ENCODE measurements around the gene NPC2.

Gene NPC2

DNA sequence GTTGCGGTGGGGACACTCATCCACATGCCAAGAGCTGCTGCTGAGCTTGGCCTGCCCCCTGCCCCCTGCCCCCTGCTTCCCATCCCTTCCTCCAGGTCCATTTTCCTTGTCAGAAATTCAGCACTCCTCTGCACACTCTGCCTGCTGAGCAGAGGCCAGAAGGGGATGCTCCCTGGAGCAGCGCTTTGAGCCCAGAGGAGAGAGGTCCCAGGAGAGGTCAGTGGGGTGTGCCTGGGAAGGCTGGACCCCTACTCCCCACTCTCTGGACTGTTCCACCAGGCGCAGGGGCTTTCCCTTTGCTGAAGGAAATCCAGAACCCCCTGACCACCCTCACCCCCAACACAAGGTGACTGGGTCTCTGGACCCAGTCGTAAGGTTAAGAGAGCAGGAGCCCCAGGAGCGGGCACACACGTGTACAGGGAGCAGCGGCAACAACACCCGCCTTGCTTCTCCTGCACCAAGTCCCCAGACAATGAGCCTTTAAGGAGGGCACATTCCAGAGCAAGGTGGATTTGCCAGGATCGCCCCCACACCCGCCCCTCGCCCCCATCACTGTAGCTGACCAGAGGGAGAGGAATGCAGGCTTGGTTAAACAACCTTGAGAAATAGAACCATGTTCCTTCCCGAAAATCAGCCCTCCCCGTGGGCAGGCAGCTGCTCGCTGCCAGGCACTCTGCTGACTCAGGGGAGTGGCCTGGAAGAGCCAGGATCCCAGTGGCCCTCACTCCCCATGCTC, 31.1 kb upstream of the NPC2 start:
- no peak overlapping the region for H3K9ac ChIP-seq (ENCODE audit: insufficient read length)
- H3K36me3 ChIP-seq (ENCODE audit: insufficient read depth, low read length) = no peaks in the 10 kb centered on the region
- H3K4me3 ChIP-seq = no peak overlapping the region
- no peaks in the 10 kb centered on the region for H3K9me3 ChIP-seq (ENCODE audit: low read depth, low read length)
- no peak for DNase-seq (ENCODE audit: low read depth, low spot score)
- no peak overlapping the region for H3K27ac ChIP-seq
- no peak for TF ChIP-seq EZH2 (IDR thresholded peaks at IDR 0.05)

GRCh38 chr14:74522740-74523139, 29.6 kb upstream of the NPC2 start:
- H3K27ac ChIP-seq = no peak overlapping the region
- H3K9me3 ChIP-seq (ENCODE audit: low read depth, low read length) = no peaks in the 10 kb centered on the region
- H3K4me3 ChIP-seq = no peak overlapping the region
- no peak for DNase-seq (ENCODE audit: low read depth, low spot score)
- TF ChIP-seq POLR2AphosphoS5 (IDR thresholded peaks at IDR 0.05; ENCODE audit: borderline replicate concordance, low read depth, low read length) (no peak), EZH2 (IDR thresholded peaks at IDR 0.05) (no peak), FOXP2 (optimal IDR thresholded peaks at IDR 0.05; ENCODE audit: control extremely low read depth, extremely low read length, insufficient read depth) (no peak)
- H3K36me3 ChIP-seq (ENCODE audit: insufficient read depth, low read length) = no peaks in the 10 kb centered on the region
- no peak overlapping the region for H3K9ac ChIP-seq (ENCODE audit: insufficient read length)

GRCh38 chr14:74521756-74522155, 28.7 kb upstream of the NPC2 start:
- TF ChIP-seq EZH2 (IDR thresholded peaks at IDR 0.05) (no peak), POLR2AphosphoS5 (IDR thresholded peaks at IDR 0.05; ENCODE audit: borderline replicate concordance, low read depth, low read length) (no peak), FOXP2 (optimal IDR thresholded peaks at IDR 0.05; ENCODE audit: control extremely low read depth, extremely low read length, insufficient read depth) (no peak)
- no peak overlapping the region for H3K9ac ChIP-seq (ENCODE audit: insufficient read length)
- no peaks in the 10 kb centered on the region for H3K9me3 ChIP-seq (ENCODE audit: low read depth, low read length)
- H3K36me3 ChIP-seq (ENCODE audit: insufficient read depth, low read length) = no peaks in the 10 kb centered on the region
- DNase-seq (ENCODE audit: low read depth, low spot score) = no peak
- H3K27ac ChIP-seq = no peak overlapping the region
- H3K4me3 ChIP-seq = no peak overlapping the region

DNA sequence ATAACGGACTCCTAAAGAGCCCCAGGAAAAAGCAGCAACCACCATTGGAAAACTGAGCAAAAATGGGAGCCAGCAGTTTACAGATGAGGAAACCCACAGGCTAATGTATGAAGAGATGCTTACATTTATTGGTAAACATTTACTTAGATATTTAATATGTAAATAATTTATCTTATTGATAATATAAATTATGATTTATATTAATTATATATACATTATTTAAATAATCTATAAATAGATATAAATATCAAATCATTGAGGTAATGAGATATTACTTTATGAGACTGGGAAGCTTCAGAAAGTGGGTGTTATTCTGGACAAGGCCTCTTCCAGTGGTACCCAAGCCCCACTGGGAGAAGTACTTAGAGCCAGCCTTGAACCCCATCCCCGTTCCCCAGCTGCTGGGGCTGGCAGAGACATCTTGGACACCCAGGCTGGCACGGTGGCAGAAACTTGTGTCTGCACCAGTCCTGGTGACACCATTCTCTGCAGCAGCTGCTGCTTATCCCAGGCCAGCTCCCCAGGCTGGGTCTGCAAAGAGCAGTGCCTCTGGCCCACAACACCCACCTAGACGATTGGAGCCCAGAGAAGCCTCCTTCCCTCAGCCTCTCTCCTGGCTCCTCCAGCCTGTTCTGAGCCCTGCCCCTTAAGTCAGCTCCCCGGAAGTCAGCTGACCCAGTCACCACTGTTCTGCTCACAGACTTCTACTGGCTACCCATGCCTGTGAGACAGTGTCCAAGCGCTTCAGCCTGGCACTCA, 26.4 kb upstream of the NPC2 start:
- DNase-seq (ENCODE audit: low read depth, low spot score) = no peak
- no peaks in the 10 kb centered on the region for H3K36me3 ChIP-seq (ENCODE audit: insufficient read depth, low read length)
- no peaks in the 10 kb centered on the region for H3K9me3 ChIP-seq (ENCODE audit: low read depth, low read length)
- H3K27ac ChIP-seq = no peak overlapping the region
- no peak overlapping the region for H3K9ac ChIP-seq (ENCODE audit: insufficient read length)
- H3K4me3 ChIP-seq = no peak overlapping the region
- TF ChIP-seq EZH2 (IDR thresholded peaks at IDR 0.05) (no peak), FOXP2 (optimal IDR thresholded peaks at IDR 0.05; ENCODE audit: control extremely low read depth, extremely low read length, insufficient read depth) (no peak), POLR2AphosphoS5 (IDR thresholded peaks at IDR 0.05; ENCODE audit: borderline replicate concordance, low read depth, low read length) (no peak)

DNA sequence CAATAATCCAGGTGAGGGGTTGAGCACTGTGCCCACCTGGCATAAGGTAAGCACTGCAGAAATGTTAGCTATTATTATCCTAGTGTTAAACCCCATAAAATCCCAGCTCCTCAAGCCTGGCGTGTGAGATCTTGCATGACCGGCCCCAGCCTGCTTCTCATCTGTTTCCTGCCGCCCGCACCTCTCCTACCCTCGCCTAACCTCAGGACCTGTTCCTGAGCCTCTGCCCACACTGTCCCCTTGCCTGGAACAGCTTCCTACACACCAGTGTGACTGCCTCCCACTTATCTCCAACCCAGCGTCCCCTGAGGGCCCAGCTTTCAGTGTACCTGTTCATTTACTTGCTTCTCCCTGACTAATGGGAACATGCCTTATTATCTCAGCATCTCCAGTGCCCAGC, 25.1 kb upstream of the NPC2 start:
- H3K36me3 ChIP-seq (ENCODE audit: insufficient read depth, low read length) = no peaks in the 10 kb centered on the region
- H3K9ac ChIP-seq (ENCODE audit: insufficient read length) = no peak overlapping the region
- no peak overlapping the region for H3K27ac ChIP-seq
- TF ChIP-seq FOXP2 (optimal IDR thresholded peaks at IDR 0.05; ENCODE audit: control extremely low read depth, extremely low read length, insufficient read depth) = no peak
- no peak for TF ChIP-seq POLR2AphosphoS5 (IDR thresholded peaks at IDR 0.05; ENCODE audit: borderline replicate concordance, low read depth, low read length)
- no peak overlapping the region for H3K4me3 ChIP-seq
- no peaks in the 10 kb centered on the region for H3K9me3 ChIP-seq (ENCODE audit: low read depth, low read length)
- DNase-seq (ENCODE audit: low read depth, low spot score) = no peak

DNA sequence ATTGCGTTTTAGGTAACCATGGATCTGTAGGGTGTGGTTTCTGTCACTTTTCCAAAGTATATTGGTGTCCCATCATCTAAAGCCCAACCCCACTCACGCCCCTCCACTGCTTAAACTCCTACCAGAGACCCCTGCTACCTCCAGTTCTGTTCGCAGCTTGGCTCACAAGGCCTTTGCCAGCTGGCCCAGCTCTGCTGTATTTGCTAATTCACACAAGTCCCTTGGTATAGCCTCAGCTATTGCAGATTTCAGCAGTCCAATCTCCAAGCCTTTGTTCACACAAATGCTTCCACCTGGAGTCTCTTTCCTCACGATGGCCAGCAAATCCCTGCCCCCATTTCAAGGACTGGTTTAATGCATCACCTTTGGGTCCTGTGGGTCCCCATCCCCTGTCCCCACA, 24.6 kb upstream of the NPC2 start:
- no peak overlapping the region for H3K4me3 ChIP-seq
- H3K9ac ChIP-seq (ENCODE audit: insufficient read length) = no peak overlapping the region
- TF ChIP-seq EZH2 (IDR thresholded peaks at IDR 0.05) = no peak
- TF ChIP-seq FOXP2 (optimal IDR thresholded peaks at IDR 0.05; ENCODE audit: control extremely low read depth, extremely low read length, insufficient read depth) = no peak
- TF ChIP-seq POLR2AphosphoS5 (IDR thresholded peaks at IDR 0.05; ENCODE audit: borderline replicate concordance, low read depth, low read length) = no peak
- no peaks in the 10 kb centered on the region for H3K36me3 ChIP-seq (ENCODE audit: insufficient read depth, low read length)
- no peaks in the 10 kb centered on the region for H3K9me3 ChIP-seq (ENCODE audit: low read depth, low read length)
- H3K27ac ChIP-seq = no peak overlapping the region
- no peak for DNase-seq (ENCODE audit: low read depth, low spot score)

DNA sequence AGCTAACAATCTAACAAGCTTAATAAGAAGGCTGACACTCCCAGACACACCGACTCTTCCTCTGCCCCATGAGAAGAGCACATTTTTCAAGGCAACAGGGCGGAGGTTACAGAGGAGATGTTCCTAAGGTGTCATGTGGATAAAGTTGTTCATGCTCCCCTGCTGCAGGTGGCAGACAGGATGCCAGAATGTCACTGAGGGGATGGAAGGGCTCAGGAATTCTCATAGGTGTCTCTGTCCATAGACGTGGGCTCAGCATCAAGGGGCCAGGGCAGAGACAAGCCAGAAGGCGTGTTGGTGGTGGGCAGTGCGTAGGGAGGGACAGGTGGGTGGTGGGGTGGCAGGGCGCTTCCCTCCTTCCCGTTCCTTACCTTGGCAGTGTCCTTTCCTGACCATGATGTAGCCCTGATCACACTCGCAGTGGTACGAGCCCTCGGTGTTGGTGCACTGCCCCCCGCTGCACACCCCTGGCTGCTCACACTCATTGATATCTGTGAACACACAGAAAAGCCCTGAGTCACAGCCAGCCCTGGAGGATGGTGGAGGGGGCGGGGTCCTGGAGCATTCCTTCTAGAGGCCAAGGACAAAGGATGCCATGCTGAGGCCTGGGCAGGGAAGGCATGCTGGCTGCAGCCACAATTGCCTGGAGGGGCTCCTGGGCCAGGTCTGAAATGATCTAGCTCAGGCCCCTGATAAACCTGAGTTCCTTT, 23.5 kb upstream of the NPC2 start:
- no peak for DNase-seq (ENCODE audit: low read depth, low spot score)
- Histone ChIP-seq H3K36me3 (ENCODE audit: insufficient read depth, low read length) (no peaks in the 10 kb centered on the region), H3K4me3 (no peak overlapping the region), H3K9me3 (ENCODE audit: low read depth, low read length) (no peaks in the 10 kb centered on the region), H3K9ac (ENCODE audit: insufficient read length) (no peak overlapping the region), H3K27ac (no peak overlapping the region)
- TF ChIP-seq POLR2AphosphoS5 (IDR thresholded peaks at IDR 0.05; ENCODE audit: borderline replicate concordance, low read depth, low read length) (no peak), FOXP2 (optimal IDR thresholded peaks at IDR 0.05; ENCODE audit: control extremely low read depth, extremely low read length, insufficient read depth) (no peak), EZH2 (IDR thresholded peaks at IDR 0.05) (no peak)

DNA sequence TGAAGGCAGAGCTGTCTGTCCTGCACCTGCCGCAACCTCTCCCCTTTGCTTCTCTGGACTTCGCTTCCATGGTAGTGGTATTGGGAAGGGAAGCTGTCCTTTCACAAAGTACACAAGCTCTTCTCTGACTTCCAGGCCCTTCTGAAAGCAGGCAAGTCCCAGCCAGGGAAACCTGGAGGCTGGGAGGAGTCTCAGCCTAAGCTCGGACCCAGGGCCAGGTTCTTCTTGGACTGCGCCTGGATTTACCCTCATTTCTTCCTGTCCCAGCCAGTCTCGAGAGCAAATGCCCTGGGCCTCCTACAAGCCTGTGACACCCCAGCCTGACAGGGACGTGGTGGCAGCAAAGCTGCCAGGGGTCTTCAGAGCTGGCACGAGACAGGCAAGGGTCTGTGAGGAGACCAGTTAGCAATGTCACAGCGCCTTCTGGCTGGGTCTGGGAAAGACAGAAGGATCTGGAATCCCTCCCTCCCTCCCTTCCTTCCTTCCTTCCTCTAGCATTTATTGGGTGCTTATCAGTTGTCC, 22.8 kb upstream of the NPC2 start:
- Histone ChIP-seq H3K27ac (no peak overlapping the region), H3K4me3 (no peak overlapping the region), H3K9me3 (ENCODE audit: low read depth, low read length) (no peaks in the 10 kb centered on the region), H3K9ac (ENCODE audit: insufficient read length) (no peak overlapping the region), H3K36me3 (ENCODE audit: insufficient read depth, low read length) (no peaks in the 10 kb centered on the region)
- DNase-seq (ENCODE audit: low read depth, low spot score) = no peak
- TF ChIP-seq EZH2 (IDR thresholded peaks at IDR 0.05) (no peak), POLR2AphosphoS5 (IDR thresholded peaks at IDR 0.05; ENCODE audit: borderline replicate concordance, low read depth, low read length) (no peak), FOXP2 (optimal IDR thresholded peaks at IDR 0.05; ENCODE audit: control extremely low read depth, extremely low read length, insufficient read depth) (no peak)

Measured in SK-N-MC (cell line).